GM10266 (cell line): ENCODE results near the gene FAM13A.

Experiments
- DNase-seq: peaks from one replicate; pipeline ENCODE4 v3.0.0; 2012; ENCODE audit errors: extremely low spot score
- TF ChIP-seq, protein P1 (sequence below): IDR thresholded peaks from 2 replicates; pipeline ENCODE4 v1.5.1; 2012; ENCODE audit warnings: mild to moderate bottlenecking, low read depth; ENCODE audit not compliant: control insufficient read depth, insufficient read depth; ENCODE audit errors: missing control alignments

FAM13A gene

DNA sequence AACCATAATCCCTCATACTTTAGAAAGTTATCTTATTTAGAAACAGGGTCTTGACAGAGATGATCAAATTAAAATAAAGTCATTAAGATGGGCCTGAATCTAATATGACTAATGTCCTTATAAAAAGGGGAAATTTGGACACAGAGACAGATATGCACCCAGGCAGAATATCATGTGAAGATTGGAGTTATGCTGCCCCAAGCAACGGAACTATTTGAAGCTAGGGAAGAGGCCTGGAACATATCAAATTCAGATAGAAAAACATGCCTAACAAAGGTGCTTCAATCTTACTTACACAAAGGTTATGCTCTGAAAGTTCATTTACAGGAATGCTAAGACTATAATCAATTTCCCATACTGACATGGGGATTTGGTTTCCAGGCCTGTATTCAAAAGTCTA, 246.7 kb downstream of the FAM13A start:
- DNase-seq: no peak
- TF ChIP-seq, protein P1, sequence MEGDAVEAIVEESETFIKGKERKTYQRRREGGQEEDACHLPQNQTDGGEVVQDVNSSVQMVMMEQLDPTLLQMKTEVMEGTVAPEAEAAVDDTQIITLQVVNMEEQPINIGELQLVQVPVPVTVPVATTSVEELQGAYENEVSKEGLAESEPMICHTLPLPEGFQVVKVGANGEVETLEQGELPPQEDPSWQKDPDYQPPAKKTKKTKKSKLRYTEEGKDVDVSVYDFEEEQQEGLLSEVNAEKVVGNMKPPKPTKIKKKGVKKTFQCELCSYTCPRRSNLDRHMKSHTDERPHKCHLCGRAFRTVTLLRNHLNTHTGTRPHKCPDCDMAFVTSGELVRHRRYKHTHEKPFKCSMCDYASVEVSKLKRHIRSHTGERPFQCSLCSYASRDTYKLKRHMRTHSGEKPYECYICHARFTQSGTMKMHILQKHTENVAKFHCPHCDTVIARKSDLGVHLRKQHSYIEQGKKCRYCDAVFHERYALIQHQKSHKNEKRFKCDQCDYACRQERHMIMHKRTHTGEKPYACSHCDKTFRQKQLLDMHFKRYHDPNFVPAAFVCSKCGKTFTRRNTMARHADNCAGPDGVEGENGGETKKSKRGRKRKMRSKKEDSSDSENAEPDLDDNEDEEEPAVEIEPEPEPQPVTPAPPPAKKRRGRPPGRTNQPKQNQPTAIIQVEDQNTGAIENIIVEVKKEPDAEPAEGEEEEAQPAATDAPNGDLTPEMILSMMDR: no peak

DNA sequence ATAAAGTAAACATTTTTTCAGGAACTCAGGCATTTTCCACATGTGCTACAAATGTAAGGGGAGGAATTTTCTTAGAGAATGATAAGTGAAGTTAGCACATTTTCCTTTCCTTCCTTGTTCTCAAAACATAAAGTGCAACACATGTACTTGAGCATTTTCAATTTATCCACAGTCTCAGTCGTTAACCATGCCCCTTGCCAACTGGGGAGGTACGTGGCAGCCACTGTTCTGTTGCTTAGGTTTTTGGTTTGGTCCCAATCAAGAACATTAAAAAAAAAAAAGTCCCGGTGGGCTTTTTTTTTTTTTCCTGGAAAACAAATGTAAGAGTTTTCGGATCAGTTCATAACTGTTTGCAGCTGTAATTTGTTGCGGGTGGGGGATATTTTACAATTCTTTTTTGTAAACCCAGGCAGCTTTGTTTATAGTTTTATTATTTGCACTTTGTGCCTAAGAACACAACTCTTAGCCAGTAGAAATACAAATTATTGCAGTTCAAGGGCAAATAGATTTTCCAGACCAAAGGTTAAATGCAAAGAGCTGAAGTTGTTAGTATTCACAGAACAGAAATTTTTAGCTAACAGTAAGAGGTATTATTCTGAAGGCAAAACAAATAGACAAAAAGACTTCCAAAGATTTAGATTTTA, 247.3 kb downstream of the FAM13A start:
- no peak for DNase-seq
- TF ChIP-seq, protein P1: no peak

DNA sequence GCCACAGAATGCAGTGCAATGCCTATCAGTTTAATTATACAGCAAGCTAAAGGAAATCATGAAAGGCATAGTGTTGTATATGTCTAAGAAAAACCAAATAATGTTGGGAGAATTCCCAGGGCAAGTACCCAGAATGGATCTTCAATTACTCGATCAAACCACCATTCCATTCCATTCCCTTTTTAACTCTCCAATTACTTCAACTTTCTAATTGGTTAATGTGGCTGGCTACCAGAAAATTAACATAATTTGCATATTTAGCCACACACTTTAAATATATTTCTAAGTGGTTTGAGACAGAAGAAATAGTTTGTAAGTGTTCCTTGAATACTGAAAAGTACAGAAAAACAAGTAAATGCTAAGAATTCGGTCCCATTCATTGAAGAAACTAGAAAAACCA, 247.9 kb downstream of the FAM13A start:
- TF ChIP-seq, protein P1: no peak

DNA sequence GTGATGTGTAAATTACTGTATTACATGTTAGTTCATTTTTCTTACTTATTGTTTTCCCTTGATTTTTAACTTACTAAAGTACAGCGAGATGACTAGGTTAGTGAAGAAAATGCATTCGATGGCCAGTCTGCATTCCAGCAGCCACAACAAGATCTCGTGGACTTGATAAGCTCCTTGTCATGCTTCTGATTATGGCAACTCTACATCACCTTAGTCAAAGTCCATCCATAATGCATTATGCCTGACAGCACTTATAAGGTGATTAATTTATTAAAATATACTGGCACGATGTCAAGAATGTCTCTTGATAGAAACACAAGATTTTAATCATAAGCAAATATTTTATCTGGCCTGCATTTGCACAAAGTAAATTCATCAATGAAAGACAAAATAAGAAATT, 249.5 kb downstream of the FAM13A start:
- no peak for DNase-seq
- TF ChIP-seq, protein P1: no peak

More for the DNA sequence above, 247.9 kb downstream of the FAM13A start:
- DNase-seq: no peak

DNA sequence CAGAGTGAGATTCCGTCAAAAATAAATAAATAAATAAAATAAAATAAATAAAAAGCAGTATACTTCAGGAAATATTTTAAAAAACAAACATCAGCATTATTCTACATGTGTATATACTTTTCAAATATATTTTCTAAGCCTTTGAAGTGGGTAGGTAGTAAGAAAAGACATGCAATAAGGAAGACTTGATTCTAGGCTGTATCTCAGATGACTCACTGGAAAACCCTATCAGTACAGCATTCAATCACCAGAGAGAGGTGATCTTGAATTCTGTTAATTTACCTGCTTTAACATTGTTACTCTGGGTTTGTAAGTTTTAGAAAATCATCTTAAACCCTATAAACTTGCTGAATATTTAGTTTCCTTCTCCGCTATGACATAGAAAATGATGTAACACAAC, 252.8 kb downstream of the FAM13A start:
- TF ChIP-seq, protein P1: no peak
- DNase-seq: no peak

DNA sequence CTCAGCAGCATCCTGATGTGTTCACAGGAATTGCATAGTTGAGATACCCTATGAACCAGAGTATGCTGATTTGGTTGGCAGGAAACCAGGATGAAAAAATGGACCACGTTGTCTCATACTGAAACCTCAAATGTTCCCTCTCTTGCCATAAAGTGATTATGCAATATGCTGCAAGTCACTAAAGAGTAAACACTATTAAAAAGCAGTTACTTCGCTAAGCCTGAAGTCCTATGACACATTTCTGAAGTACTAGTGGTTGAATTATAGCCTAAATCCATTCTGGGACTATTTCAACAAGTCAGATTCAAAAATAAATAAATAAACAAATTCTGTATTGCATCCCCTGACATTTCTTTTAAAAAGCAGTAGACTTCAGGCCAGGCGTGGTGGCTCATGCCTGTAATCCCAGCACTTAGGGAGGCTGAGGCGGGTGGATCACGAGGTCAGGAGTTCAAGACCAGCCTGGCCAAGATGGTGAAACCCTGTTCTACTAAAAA, 253.3 kb downstream of the FAM13A start:
- TF ChIP-seq, protein P1: no peak
- DNase-seq: no peak

DNA sequence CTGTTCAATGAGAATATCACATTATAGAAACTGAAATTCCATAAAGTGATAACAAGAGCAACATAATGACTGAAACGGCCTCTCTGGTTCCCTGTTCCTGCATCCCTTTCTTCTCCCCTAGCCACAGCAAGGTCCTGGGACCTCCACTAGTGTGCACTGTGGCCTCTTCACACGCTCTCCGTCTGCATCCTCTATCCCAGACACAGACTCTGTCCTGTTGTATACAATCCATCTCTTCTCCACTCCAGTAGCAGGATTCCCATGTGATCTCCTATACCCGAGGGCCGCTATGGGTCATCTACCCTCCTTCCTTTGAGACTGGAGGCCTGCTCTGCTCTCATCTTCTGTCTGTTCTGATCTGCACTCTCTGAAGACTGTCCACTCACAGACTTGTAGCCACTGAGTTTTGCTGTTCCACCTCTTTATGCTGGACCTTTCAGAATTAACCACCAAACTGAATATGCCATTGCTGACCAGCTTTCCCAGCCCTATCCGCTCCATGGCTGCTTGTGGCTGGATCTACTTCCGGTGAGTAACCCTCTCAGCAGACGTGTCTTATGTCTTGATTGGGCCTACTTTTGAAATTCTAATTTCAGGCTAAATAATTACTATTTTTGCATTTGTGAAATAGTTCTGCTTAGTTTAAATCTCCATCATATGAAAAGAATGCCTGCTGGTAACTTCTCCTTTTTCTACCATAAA, 254.2 kb downstream of the FAM13A start:
- TF ChIP-seq, protein P1: no peak

More for the DNA sequence above, 254.2 kb downstream of the FAM13A start:
- DNase-seq: no peak
